SK-N-SH (cell line): Measurements from ENCODE around the gene PNMA1. TPM values are rescaled to one million over a fixed set of nuclear protein-coding genes. Genes with fewer than 3 reads are reported as not detected.

Source experiments
- CTCF ChIA-PET: fragments of 300-600, 350-600 bp; formaldehyde crosslinking; extraction: SDS; loops from one replicate; lab custom pipeline; 2021; lab: Yijun Ruan, JAX
- POLR2A ChIA-PET: fragments of 350-600 bp; sonication (Branson Sonifier 250); formaldehyde crosslinking; extraction: SDS; loops from one replicate; lab custom pipeline; 2020; ENCODE audit warnings: antibody characterized with exemption, inconsistent platforms; lab: Yijun Ruan, JAX
- DNase-seq: peaks from one replicate; pipeline ENCODE4 v3.0.0; 2012
- H2AFZ ChIP-seq: fragments of 200-600 bp; sonication (generic); 2 replicates; pipeline ENCODE4 v1.8.1; 2016; ENCODE audit warnings: antibody characterized with exemption, mild to moderate bottlenecking, low read depth
- H3F3A ChIP-seq: fragments of 200-600 bp; sonication (generic); replicated peaks from 2 replicates; pipeline ENCODE3; 2016; ENCODE audit warnings: antibody characterized with exemption, mild to moderate bottlenecking; ENCODE audit not compliant: insufficient read depth
- H3K27ac ChIP-seq, 2 experiments: fragments of 200-500 bp in 1 of 2; fragments of 200-600 bp in 1 of 2; sonication (Bioruptor generic) in 1 of 2; sonication (generic), shearing (Covaris generic) in 1 of 2; 2 replicates each; pipeline versions ENCODE4 v1.5.1 to v1.6.1; 2014 to 2016; ENCODE audit warnings: low read depth in 2 of 2, inconsistent platforms in 1 of 2, low read length in 1 of 2, mild to moderate bottlenecking in 1 of 2, mixed read lengths in 1 of 2
- H3K27me3 ChIP-seq: fragments of 200-600 bp; sonication (generic), shearing (Covaris generic); 2 replicates; pipeline ENCODE4 v1.6.1; 2016; ENCODE audit warnings: mixed run types; ENCODE audit not compliant: insufficient read depth
- H3K36me3 ChIP-seq, 2 experiments: fragments of 200-500 bp in 1 of 2; fragments of 200-600 bp in 1 of 2; sonication (Bioruptor generic) in 1 of 2; sonication (generic) in 1 of 2; replicated peaks in 1 of 2; 2 replicates each; pipeline versions ENCODE3 to v1.5.1; 2014 to 2016; ENCODE audit warnings: low read length in 1 of 2, mild to moderate bottlenecking in 1 of 2; ENCODE audit not compliant: insufficient read depth in 2 of 2, control insufficient read depth in 1 of 2
- H3K4me1 ChIP-seq, 2 experiments: fragments of 200-500 bp in 1 of 2; fragments of 200-600 bp in 1 of 2; sonication (Bioruptor generic) in 1 of 2; sonication (generic), shearing (Covaris generic) in 1 of 2; 2 replicates each; pipeline versions ENCODE4 v1.5.1 to v1.6.1; 2014 to 2016; ENCODE audit warnings: low read depth in 1 of 2, low read length in 1 of 2, mixed run types in 1 of 2; ENCODE audit not compliant: insufficient read depth in 2 of 2, control insufficient read depth in 1 of 2
- H3K4me2 ChIP-seq: fragments of 200-600 bp; sonication (generic), shearing (Covaris generic); 2 replicates; pipeline ENCODE4 v1.6.1; 2017; ENCODE audit warnings: mixed run types
- H3K4me3 ChIP-seq, 2 experiments: fragments of 200-500 bp in 1 of 2; fragments of 200-600 bp in 1 of 2; sonication (Bioruptor generic) in 1 of 2; sonication (generic), shearing (Covaris generic) in 1 of 2; 2 replicates each; pipeline versions ENCODE4 v1.5.1 to v1.8.1; 2014 to 2016; ENCODE audit warnings: low read depth in 2 of 2, inconsistent platforms in 1 of 2, low read length in 1 of 2, mild to moderate bottlenecking in 1 of 2, mixed read lengths in 1 of 2, moderate library complexity in 1 of 2
- H3K79me2 ChIP-seq: fragments of 200-600 bp; sonication (generic); 2 replicates; pipeline ENCODE4 v1.8.1; 2017; ENCODE audit warnings: mild to moderate bottlenecking; ENCODE audit not compliant: insufficient read depth
- H3K9ac ChIP-seq: fragments of 200-600 bp; sonication (generic); 2 replicates; pipeline ENCODE4 v1.6.1; 2017; ENCODE audit warnings: mixed run types
- H3K9me2 ChIP-seq: fragments of 200-600 bp; sonication (generic); 2 replicates; pipeline ENCODE4 v1.6.1; 2017; ENCODE audit warnings: mixed run types
- H3K9me3 ChIP-seq: fragments of 200-600 bp; sonication (generic); 2 replicates; pipeline ENCODE4 v1.6.1; 2017; ENCODE audit warnings: mixed run types, mild to moderate bottlenecking, moderate library complexity
- H4K20me1 ChIP-seq: fragments of 200-600 bp; sonication (generic); 2 replicates; pipeline ENCODE4 v1.6.1; 2017; ENCODE audit warnings: mild to moderate bottlenecking, mixed run types; ENCODE audit not compliant: insufficient read depth
- CHD2 ChIP-seq: fragments of 150-350 bp; IDR thresholded peaks from 2 replicates; pipeline ENCODE4 v1.6.1; 2018; ENCODE audit warnings: low read length; ENCODE audit not compliant: partially characterized antibody
- ELF1 ChIP-seq: IDR thresholded peaks from 2 replicates; pipeline ENCODE4 v1.4.0; 2012
- FOSL2 ChIP-seq: IDR thresholded peaks from 2 replicates; pipeline ENCODE4 v1.4.0; 2012; ENCODE audit warnings: low read depth, mild to moderate bottlenecking, moderate library complexity, borderline replicate concordance
- FOXJ3 ChIP-seq: sonication (generic); formaldehyde crosslinking; IDR thresholded peaks from 2 replicates; pipeline ENCODE4 v1.5.1; 2020; ENCODE audit warnings: mild to moderate bottlenecking, missing genetic modification reagents
- GATA2 ChIP-seq: sonication (generic); formaldehyde crosslinking; IDR thresholded peaks from 2 replicates; pipeline ENCODE4 v1.5.0; 2020; ENCODE audit warnings: mild to moderate bottlenecking, missing genetic modification reagents
- JUND ChIP-seq: IDR thresholded peaks from 2 replicates; pipeline ENCODE4 v1.4.0; 2012
- RFX5 ChIP-seq: IDR thresholded peaks from 2 replicates; pipeline ENCODE4 v1.6.1; 2012; ENCODE audit warnings: mild to moderate bottlenecking, improper control_type of control experiment, low read length
- USF1 ChIP-seq: IDR thresholded peaks from 2 replicates; pipeline ENCODE4 v1.4.0; 2012; ENCODE audit warnings: low read depth, borderline replicate concordance
- USF2 ChIP-seq: fragments of 150-350 bp; IDR thresholded peaks from 2 replicates; pipeline ENCODE4 v1.6.1; 2017; ENCODE audit warnings: antibody characterized with exemption, low read length, low read depth, borderline replicate concordance
- WGBS: methylation state at CpG from one replicate; pipeline ENCODE4 v1.1.6; 2017; ENCODE audit warnings: low lambda C conversion rate; 5-methylcytosine and 5-hydroxymethylcytosine counted together
- polyA plus RNA-seq, 3 experiments: library from polyadenylated mRNA; depleted of rRNA; stranded (reverse); fragments of >200 nt; gene quantifications; 2 replicates each; pipeline ENCODE4 v1.2.3, GENCODE V29; 2012
- TF ChIP-seq, protein P1 (sequence below): IDR thresholded peaks from 2 replicates; pipeline ENCODE4; 2012
- TF ChIP-seq, protein P2 (sequence below): IDR thresholded peaks from 2 replicates; pipeline ENCODE4 v1.6.1; 2012; ENCODE audit warnings: mild to moderate bottlenecking, low read depth, low read length, moderate library complexity

PNMA1 gene
- polyA plus RNA-seq, 1 of the 3 experiments (the other 2 are of a cell fraction) = 31.5 TPM

GRCh38 chr14:73752297-73752992 lies 38.3 kb upstream of the PNMA1 start (continued):
- no peak for TF ChIP-seq ELF1

DNA sequence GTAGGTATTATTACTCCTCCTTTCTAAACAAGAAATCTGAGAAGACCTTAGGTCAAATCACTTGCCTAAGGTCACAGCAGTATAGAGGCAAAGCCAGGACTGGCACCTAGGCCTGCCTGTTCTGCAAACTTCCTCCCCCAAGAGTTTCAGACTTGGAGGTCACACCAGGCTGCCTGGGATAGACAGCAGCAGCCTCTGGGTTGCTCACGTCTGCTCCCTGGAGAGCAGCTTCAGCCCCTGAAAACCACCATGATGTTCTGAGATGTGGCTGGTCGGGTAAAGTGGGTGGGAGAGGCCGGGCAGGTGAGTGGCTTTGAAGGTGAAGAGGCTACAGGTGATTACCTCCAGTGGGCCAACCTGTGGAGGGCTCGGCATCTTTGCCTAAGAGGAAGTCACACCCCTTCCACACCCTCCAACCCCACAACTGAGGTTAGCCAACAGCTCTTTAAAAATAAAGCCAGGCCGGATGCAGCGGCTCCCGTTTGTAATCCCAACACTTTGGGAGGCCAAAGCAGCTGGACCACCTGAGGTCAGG lies 37.0 kb upstream of the PNMA1 start:
- Histone ChIP-seq H3K4me1 (peaks cover 42 to 67% of the 10 kb centered on the region in 2 experiments), H3K4me3 (no peak overlapping the region), H3K36me3 (no peaks in the 10 kb centered on the region), H3K9me3 (no peaks in the 10 kb centered on the region), H3K4me2 (no peak overlapping the region), H3K27ac (no peak overlapping the region), H3F3A (peaks cover under 1% of the 10 kb centered on the region), H2AFZ (no peak overlapping the region), H3K9ac (no peak overlapping the region), H3K9me2 (no peaks in the 10 kb centered on the region), H4K20me1 (peaks cover 96% of the 10 kb centered on the region), H3K27me3 (no peaks in the 10 kb centered on the region), H3K79me2 (peaks cover 97% of the 10 kb centered on the region)
- ChIA-PET POLR2A (no interaction called here), CTCF (interaction anchor here (3.1 to 9.6 kb wide), 2 partner anchors 21 to 74 kb away, joined by 14 to 95 read pairs; no protein-coding TSS in a partner anchor)
- WGBS = 98% methylated on average over 6 of the region's 7 CpGs
- TF ChIP-seq USF1 (no peak), FOSL2 (no peak), USF2 (no peak), FOXJ3 (CRISPR knock-in tag) (no peak), GATA2 (CRISPR knock-in tag) (no peak), JUND (no peak), CHD2 (no peak), RFX5 (no peak)
- TF ChIP-seq, protein P1, sequence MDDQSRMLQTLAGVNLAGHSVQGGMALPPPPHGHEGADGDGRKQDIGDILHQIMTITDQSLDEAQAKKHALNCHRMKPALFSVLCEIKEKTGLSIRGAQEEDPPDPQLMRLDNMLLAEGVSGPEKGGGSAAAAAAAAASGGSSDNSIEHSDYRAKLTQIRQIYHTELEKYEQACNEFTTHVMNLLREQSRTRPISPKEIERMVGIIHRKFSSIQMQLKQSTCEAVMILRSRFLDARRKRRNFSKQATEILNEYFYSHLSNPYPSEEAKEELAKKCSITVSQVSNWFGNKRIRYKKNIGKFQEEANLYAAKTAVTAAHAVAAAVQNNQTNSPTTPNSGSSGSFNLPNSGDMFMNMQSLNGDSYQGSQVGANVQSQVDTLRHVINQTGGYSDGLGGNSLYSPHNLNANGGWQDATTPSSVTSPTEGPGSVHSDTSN = no peak
- TF ChIP-seq, protein P2, sequence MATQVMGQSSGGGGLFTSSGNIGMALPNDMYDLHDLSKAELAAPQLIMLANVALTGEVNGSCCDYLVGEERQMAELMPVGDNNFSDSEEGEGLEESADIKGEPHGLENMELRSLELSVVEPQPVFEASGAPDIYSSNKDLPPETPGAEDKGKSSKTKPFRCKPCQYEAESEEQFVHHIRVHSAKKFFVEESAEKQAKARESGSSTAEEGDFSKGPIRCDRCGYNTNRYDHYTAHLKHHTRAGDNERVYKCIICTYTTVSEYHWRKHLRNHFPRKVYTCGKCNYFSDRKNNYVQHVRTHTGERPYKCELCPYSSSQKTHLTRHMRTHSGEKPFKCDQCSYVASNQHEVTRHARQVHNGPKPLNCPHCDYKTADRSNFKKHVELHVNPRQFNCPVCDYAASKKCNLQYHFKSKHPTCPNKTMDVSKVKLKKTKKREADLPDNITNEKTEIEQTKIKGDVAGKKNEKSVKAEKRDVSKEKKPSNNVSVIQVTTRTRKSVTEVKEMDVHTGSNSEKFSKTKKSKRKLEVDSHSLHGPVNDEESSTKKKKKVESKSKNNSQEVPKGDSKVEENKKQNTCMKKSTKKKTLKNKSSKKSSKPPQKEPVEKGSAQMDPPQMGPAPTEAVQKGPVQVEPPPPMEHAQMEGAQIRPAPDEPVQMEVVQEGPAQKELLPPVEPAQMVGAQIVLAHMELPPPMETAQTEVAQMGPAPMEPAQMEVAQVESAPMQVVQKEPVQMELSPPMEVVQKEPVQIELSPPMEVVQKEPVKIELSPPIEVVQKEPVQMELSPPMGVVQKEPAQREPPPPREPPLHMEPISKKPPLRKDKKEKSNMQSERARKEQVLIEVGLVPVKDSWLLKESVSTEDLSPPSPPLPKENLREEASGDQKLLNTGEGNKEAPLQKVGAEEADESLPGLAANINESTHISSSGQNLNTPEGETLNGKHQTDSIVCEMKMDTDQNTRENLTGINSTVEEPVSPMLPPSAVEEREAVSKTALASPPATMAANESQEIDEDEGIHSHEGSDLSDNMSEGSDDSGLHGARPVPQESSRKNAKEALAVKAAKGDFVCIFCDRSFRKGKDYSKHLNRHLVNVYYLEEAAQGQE = no peak
- DNase-seq = no peak
